Measurements from ENCODE around the gene GPR162.
"Not testable (repeated sequence)": the region's sequence is repeated elsewhere in the genome, so short reads cannot be mapped to it uniquely, and the experiment has no call there.

The GPR162 gene

GRCh38 chr12:6854036-6854435, 32.4 kb downstream of the GPR162 start:
- no peak for DNase-seq (ENCODE audit: low spot score)

- no peak for DNase-seq (ENCODE audit: low spot score)
These were observed 33.7 kb downstream of the GPR162 start for GRCh38 chr12:6855322-6855721.

DNA sequence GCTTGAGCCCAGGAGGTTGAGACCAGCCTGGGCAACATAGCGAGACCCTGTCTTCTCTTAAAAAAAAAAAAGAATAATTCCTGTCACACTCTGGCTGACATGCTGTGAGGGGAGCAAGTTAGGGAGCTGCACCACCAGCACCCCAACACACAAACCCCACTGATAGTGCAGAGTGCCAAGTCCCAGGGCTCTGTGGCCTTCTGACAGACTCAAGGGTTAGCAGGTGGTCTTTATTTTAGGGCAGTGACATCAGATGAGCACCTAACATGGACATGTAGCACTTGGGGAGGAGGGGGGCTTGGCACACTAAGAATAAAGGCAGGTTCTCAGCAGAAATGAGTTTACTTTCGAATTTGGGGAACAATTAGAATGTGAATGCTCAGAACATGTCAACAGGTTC, 37.2 kb downstream of the GPR162 start:
- DNase-seq (ENCODE audit: low spot score), result no peak

DNA sequence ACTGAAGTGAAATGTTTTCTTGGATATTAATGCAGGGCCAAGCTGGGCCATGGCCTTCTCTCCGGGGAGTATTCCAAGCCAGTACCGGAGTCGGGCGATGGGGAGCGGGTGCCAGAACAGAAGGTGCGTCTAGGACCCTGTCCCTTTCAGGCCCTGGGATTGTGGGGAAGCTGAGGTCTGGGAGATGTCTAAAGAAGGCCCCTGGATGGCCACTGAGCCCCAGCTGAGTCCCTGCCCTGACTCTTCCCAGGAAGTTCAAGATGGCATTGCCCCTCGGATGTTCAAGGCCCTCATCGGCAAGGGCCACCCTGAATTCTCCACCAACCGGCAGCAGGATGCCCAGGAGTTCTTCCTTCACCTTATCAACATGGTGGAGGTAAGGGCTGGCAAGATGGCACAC, 38.5 kb downstream of the GPR162 start:
- DNase-seq (ENCODE audit: low spot score), result no peak

- no peak for DNase-seq (ENCODE audit: low spot score)
These were observed 39.3 kb downstream of the GPR162 start for GRCh38 chr12:6860942-6861341.

DNA sequence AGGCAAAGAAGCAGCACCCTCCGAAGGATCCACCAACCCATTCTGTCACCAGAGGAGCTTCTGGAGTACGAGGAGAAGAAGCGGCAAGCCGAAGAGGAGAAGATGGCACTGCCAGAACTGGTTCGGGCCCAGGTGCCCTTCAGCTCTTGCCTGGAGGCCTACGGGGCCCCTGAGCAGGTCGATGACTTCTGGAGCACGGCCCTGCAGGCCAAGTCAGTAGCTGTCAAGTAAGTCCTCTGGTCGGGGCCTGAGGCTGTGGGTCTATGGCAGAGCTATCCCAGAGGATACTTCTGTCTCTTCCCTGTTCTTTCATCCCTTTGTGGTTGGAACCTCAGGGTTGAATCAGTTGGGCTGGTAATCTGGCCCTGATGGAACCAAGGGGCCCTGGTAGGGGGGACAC, 39.8 kb downstream of the GPR162 start:
- no peak for DNase-seq (ENCODE audit: low spot score)

- no peak for DNase-seq (ENCODE audit: low spot score)
These were observed 41.4 kb downstream of the GPR162 start for GRCh38 chr12:6863033-6863432.

GRCh38 chr12:6863586-6864321, 42.1 kb downstream of the GPR162 start:
- no peak for DNase-seq (ENCODE audit: low spot score)

- not testable (repeated sequence) for DNase-seq (ENCODE audit: low spot score)
These were observed 43.7 kb downstream of the GPR162 start for GRCh38 chr12:6865307-6865706.

- DNase-seq (ENCODE audit: low spot score), result no peak
These were observed 44.7 kb downstream of the GPR162 start for GRCh38 chr12:6866163-6866919.

DNA sequence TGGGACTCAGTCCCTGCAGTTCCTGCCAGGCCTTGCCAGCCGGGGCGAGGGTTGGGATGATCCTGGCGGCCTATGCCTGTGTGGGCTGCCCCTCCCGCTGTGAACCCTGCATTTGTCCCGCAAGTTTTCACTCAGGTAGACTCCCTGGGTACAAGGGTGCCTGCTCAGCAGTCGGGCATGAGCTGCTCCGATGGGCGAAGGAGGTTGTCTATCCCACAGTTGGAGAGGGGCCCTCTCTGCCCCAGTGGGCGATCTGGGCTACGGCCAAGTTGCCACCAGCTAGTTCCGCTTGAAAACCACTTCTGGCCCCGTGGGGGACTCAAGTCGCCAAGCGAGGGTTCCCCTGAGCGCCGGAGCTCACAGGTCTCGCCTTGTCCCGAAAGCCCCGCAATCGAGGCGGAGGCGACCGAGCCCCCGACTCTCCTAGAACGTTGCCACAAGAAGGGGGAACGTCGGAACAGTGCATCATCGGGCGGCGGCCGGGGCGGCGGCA, 45.3 kb downstream of the GPR162 start:
- no peak for DNase-seq (ENCODE audit: low spot score)

- peak; percentile 84 for DNase-seq (ENCODE audit: low spot score)
These were observed 46.0 kb downstream of the GPR162 start, which contains the start of gene TPI1 for GRCh38 chr12:6867413-6868210. TPI1 (plus strand) TSS chr12:6867531; CDS start chr12:6867567, 36 bp downstream.

- DNase-seq (ENCODE audit: low spot score), result no peak
These were observed 46.8 kb downstream of the GPR162 start for GRCh38 chr12:6868211-6869048.

GRCh38 chr12:6869049-6870021, 47.7 kb downstream of the GPR162 start:
- DNase-seq (ENCODE audit: low spot score), result peak; percentile 72

DNA sequence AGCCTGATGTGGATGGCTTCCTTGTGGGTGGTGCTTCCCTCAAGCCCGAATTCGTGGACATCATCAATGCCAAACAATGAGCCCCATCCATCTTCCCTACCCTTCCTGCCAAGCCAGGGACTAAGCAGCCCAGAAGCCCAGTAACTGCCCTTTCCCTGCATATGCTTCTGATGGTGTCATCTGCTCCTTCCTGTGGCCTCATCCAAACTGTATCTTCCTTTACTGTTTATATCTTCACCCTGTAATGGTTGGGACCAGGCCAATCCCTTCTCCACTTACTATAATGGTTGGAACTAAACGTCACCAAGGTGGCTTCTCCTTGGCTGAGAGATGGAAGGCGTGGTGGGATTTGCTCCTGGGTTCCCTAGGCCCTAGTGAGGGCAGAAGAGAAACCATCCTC, 48.7 kb downstream of the GPR162 start:
- DNase-seq (ENCODE audit: low spot score), result not testable (repeated sequence)

DNA sequence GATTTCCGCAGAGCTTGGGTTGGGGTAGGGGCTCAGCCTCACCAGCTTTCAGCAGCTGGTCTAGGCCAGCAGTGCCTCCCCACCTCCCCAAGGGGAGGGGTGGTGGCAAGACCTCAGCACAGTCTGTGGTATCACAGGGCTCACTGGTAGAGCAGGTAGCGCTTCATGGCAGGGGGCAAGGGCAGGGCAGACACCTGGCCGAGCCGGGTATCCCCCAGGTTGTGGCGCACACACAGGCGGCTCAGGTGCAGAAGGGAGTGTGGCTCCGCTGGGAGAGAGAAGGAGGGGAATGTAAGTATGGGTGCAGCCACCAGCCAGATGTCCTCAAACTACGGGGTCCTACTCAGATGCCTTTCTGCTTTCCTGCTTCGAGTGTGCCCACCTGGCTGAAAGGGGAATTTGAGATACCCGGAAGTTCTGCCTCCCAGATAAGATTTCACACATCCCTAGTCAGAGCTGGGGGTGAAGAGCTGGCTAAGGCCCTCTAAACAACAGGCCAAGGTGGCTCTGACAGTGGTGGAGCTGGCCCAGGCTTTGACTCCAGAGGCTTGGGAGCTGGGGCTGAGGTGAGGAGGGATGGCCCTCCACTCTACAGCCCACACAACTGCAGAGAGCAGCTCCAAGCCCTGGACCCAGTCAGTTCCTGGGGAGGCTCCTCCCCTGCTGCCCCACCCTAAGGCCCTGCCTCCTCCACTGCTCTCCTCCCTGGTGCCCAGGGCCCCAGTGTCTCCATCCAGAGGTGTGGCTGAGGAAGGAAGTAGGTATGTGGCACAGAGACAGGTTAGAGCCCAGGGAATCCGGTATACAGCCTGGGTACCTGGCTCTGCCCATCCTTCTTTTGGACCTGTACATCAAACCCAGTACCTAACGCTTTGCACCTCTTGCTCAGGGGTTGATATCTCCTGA, 49.7 kb downstream of the GPR162 start:
- no peak for DNase-seq (ENCODE audit: low spot score)

DNA sequence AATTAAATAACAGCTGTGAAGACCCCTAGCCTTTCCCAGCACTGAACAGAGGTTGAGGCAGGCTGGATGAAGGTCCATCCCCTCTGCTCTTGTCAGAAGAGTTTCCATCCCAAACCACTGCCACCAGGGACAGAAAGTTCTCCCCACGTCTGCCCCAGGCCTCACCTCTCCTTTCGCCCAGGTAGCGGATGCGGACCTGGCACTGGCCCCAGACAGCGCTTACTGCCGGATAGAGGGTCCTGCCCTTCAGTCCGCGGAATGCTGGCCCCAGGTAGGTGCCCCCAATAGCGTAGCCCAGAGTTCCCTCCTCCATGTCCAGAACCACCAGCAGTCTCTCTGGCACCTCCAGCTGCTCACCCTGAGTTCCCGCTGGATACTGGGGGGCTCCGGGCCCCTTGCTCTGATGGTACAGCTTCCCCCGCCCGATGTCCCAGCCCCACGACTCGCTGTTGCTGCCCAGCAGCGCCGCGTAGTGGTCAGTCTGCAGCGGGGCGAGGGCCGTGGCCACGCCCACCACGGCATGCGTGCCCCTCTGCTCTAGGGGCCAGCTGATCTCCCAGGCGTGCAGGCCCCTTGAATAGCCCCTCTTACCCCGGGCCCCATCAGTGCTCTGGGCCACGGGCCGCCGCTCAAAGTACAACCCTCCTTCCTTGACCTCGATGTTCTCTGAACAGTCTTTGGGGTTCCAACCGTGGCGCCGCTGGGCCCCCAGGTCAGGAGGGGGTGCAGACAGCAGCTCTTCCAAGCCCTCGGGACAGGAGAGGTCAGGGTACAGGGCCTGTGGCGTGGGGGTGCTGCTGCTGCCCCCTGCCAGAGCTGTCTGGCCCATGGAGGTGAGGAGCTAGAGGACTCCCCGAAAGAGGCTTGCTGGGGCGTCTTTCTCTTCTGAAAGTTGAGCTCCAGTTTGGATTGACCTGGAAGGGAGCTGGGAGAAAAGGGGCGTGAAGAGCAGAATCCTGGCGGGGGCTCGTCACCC, 50.7 kb downstream of the GPR162 start:
- DNase-seq (ENCODE audit: low spot score), result peak; percentile 78

Measured in globus pallidus (tissue), 1 donor.